ENCODE results near the gene FKBP1A.

GRCh38 chr20:1418350-1418749 is 25.5 kb upstream of the FKBP1A start:
- TF ChIP-seq CTCF (IDR thresholded peaks at IDR 0.05; ENCODE audit: low read depth, low read length) (no peak), EZH2phosphoT487 (IDR thresholded peaks at IDR 0.05; ENCODE audit: low read depth) (no peak)

All from OCI-LY3 (cell line).